IMR-90 (cell line): ENCODE results near the gene CCDC138. TPM values are rescaled to one million over a fixed set of nuclear protein-coding genes. Genes with fewer than 3 reads are reported as not detected.
A peak's percentile ranks its signal among the peaks of the same experiment; 100 is the strongest.

Experiments
- ATAC-seq: fragments of 200-7000 bp; cut with Tn5 transposase; 2 replicates; pipeline ENCODE4 v1.9.1; 2020; ENCODE audit warnings: low read depth, mild to moderate bottlenecking, moderate library complexity
- BruUV-seq: library from RNA; stranded (reverse); fragments of 400-500 nt; replicated peaks from 2 replicates; lab custom pipeline; 2021; lab: Mats Ljungman, UMichigan
- CTCF ChIA-PET: fragments of 300-600 bp; formaldehyde crosslinking; extraction: SDS; loops from one replicate; lab custom pipeline; 2021; ENCODE audit warnings: antibody characterized with exemption; lab: Yijun Ruan, JAX
- POLR2A ChIA-PET: fragments of 300-600 bp; sonication (Branson Sonifier 250); formaldehyde crosslinking; loops from one replicate; lab custom pipeline; 2022; ENCODE audit warnings: antibody characterized with exemption; ENCODE audit not compliant: unreplicated experiment; lab: Charles Lee
- DNase-seq: peaks from one replicate; pipeline ENCODE4 v3.0.0; 2013
- H2AFZ ChIP-seq: replicated peaks from 2 replicates; pipeline ENCODE3; 2013; ENCODE audit warnings: low read length, mild to moderate bottlenecking; ENCODE audit not compliant: poor library complexity
- H2AK5ac ChIP-seq: 2 replicates; pipeline ENCODE4 v1.6.1; 2013; ENCODE audit warnings: low read depth, low read length, inconsistent platforms
- H2AK9ac ChIP-seq: replicated peaks from 2 replicates; pipeline ENCODE3; 2013; ENCODE audit warnings: mild to moderate bottlenecking, low read depth, low read length, moderate library complexity; ENCODE audit not compliant: poor library complexity
- H2BK120ac ChIP-seq: 2 replicates; pipeline ENCODE4 v1.6.1; 2013; ENCODE audit warnings: low read depth, low read length, inconsistent platforms
- H2BK15ac ChIP-seq: 3 replicates; pipeline ENCODE4 v1.6.1; 2013; ENCODE audit warnings: low read depth, low read length, inconsistent platforms
- H2BK20ac ChIP-seq: 2 replicates; pipeline ENCODE4 v1.6.1; 2013; ENCODE audit warnings: low read depth, mild to moderate bottlenecking, inconsistent platforms, low read length, moderate library complexity
- H2BK5ac ChIP-seq: 2 replicates; pipeline ENCODE4 v1.6.1; 2013; ENCODE audit warnings: mild to moderate bottlenecking, low read depth, low read length, inconsistent platforms; ENCODE audit not compliant: poor library complexity, severe bottlenecking
- H3K14ac ChIP-seq: replicated peaks from 2 replicates; pipeline ENCODE4 v1.6.1; 2013; ENCODE audit warnings: low read depth, low read length, inconsistent platforms
- H3K18ac ChIP-seq: 2 replicates; pipeline ENCODE4 v1.6.1; 2013; ENCODE audit warnings: low read depth, low read length, control low read depth
- H3K23ac ChIP-seq: 2 replicates; pipeline ENCODE4 v1.6.1; 2013; ENCODE audit warnings: low read depth, low read length, inconsistent platforms
- H3K27ac ChIP-seq: 2 replicates; pipeline ENCODE4 v1.5.1; 2013; ENCODE audit warnings: mild to moderate bottlenecking, control low read depth, low read length; ENCODE audit not compliant: insufficient read depth
- H3K27me3 ChIP-seq: 2 replicates; pipeline ENCODE4 v1.6.1; 2013; ENCODE audit warnings: low read length; ENCODE audit not compliant: control insufficient read depth, insufficient read depth
- H3K36me3 ChIP-seq: 2 replicates; pipeline ENCODE4 v1.6.1; 2013; ENCODE audit warnings: low read length, mixed read lengths; ENCODE audit not compliant: control insufficient read depth, insufficient read depth
- H3K4ac ChIP-seq: 2 replicates; pipeline ENCODE4 v1.6.1; 2013; ENCODE audit warnings: low read depth, low read length, inconsistent platforms
- H3K4me1 ChIP-seq: 2 replicates; pipeline ENCODE4 v1.6.1; 2013; ENCODE audit warnings: low read length, mixed read lengths; ENCODE audit not compliant: control insufficient read depth, insufficient read depth
- H3K4me2 ChIP-seq: 2 replicates; pipeline ENCODE4 v1.6.1; 2013; ENCODE audit warnings: low read depth, mild to moderate bottlenecking, control low read depth, low read length, moderate library complexity
- H3K4me3 ChIP-seq: 2 replicates; pipeline ENCODE4 v1.5.1; 2013; ENCODE audit warnings: low read depth, mild to moderate bottlenecking, control low read depth, low read length, moderate library complexity; ENCODE audit not compliant: insufficient read depth
- H3K56ac ChIP-seq: 2 replicates; pipeline ENCODE4 v1.6.1; 2013; ENCODE audit warnings: low read length, inconsistent platforms; ENCODE audit not compliant: insufficient read depth; ENCODE audit errors: extremely low read depth
- H3K79me1 ChIP-seq, 2 experiments: 2 replicates each; pipeline ENCODE4 v1.6.1; 2013; ENCODE audit warnings: low read length in 2 of 2, inconsistent platforms in 1 of 2, low read depth in 1 of 2
- H3K9ac ChIP-seq: 2 replicates; pipeline ENCODE4 v1.6.1; 2013; ENCODE audit warnings: low read depth, low read length, control low read depth
- H3K9me1 ChIP-seq: 2 replicates; pipeline ENCODE4 v1.6.1; 2013; ENCODE audit warnings: low read length, inconsistent platforms; ENCODE audit not compliant: insufficient read depth
- H3K9me3 ChIP-seq: 2 replicates; pipeline ENCODE4 v1.6.1; 2013; ENCODE audit warnings: low read length; ENCODE audit not compliant: control insufficient read depth, insufficient read depth
- H4K20me1 ChIP-seq: 2 replicates; pipeline ENCODE4 v1.6.1; 2013; ENCODE audit warnings: low read length, inconsistent platforms; ENCODE audit not compliant: insufficient read depth
- H4K5ac ChIP-seq: 2 replicates; pipeline ENCODE4 v1.6.1; 2013; ENCODE audit warnings: mild to moderate bottlenecking, low read depth, low read length, control low read depth
- H4K8ac ChIP-seq, 2 experiments: 2 replicates each; pipeline ENCODE4 v1.6.1; 2013; ENCODE audit warnings: low read depth in 2 of 2, low read length in 2 of 2, control low read depth in 1 of 2, inconsistent platforms in 1 of 2
- H4K91ac ChIP-seq: 2 replicates; pipeline ENCODE4 v1.6.1; 2013; ENCODE audit warnings: low read depth, low read length, inconsistent platforms; ENCODE audit not compliant: insufficient read depth
- MAFK ChIP-seq: IDR thresholded peaks from 2 replicates; pipeline ENCODE4 v1.6.1; 2012; ENCODE audit warnings: low read depth, low read length, improper control_type of control experiment
- dilution Hi-C: fragments of 300-500 bp; cut with HindIII; formaldehyde crosslinking; loops from one replicate; pipeline ENCODE4 v1.14.3; 2018; ENCODE audit warnings: low sequenced_read_pairs; ENCODE audit not compliant: unreplicated experiment
- in situ Hi-C: fragments of 300-500 bp; cut with MboI; formaldehyde crosslinking; loops from 3 replicates; pipeline ENCODE4 v1.14.3; 2019; ENCODE audit warnings: low sequenced_read_pairs, inconsistent platforms, mixed read lengths
- intact Hi-C: fragments of 100-400 bp; cut with micrococcal nuclease; formaldehyde crosslinking; loops from 2 replicates; pipeline ENCODE4 v1.10.0; 2022
- polyA plus RNA-seq, 3 experiments: library from polyadenylated mRNA; depleted of rRNA; stranded (reverse); fragments of >200 nt; gene quantifications; 2 replicates each; pipeline ENCODE4 v1.2.3, GENCODE V29; 2012; ENCODE audit warnings: low replicate concordance in 1 of 3
- total RNA-seq: library from RNA; depleted of rRNA; stranded (reverse); fragments of >200 nt; gene quantifications from 2 replicates; pipeline ENCODE4 v1.2.3, GENCODE V29; 2012
- TF ChIP-seq, protein P1 (sequence below): fragments of 150-350 bp; IDR thresholded peaks from 2 replicates; pipeline ENCODE4 v1.6.1; 2017; ENCODE audit warnings: mild to moderate bottlenecking, antibody characterized with exemption, low read length, low read depth

CCDC138 gene
- total and polyA plus RNA-seq, 2 of the 4 experiments (the other 2 are of a cell fraction), result 1.5 to 2.9 TPM

GRCh38 chr2:108833219-108833618 lies 46.6 kb downstream of the CCDC138 start:
- ChIA-PET POLR2A (no interaction called here), CTCF (no interaction called here)

More at GRCh38 chr2:108833219-108833618, 46.6 kb downstream of the CCDC138 start:
- H2BK15ac ChIP-seq, result no peak overlapping the region
- no peaks in the 10 kb centered on the region for H3K9me3 ChIP-seq
- no peak overlapping the region for H3K9ac ChIP-seq
- no peak overlapping the region for H3K4me3 ChIP-seq
- H2AK9ac ChIP-seq, result no peak overlapping the region
- no peak overlapping the region for H4K91ac ChIP-seq
- H3K4me1 ChIP-seq, result no peaks in the 10 kb centered on the region
- ATAC-seq (peak; percentile 21; the same call in 1 of the 2 replicates), DNase-seq (peak; percentile 36)
- no peak overlapping the region for H3K56ac ChIP-seq
- BruUV-seq, result no TSS peak
- peaks cover 2% of the 10 kb centered on the region; the same call in 1 of the 2 replicates for H3K36me3 ChIP-seq
- no peak overlapping the region for H3K4me2 ChIP-seq
- H2AK5ac ChIP-seq, result no peak overlapping the region
- H4K8ac ChIP-seq, result no peak overlapping the region
- no peak overlapping the region for H3K18ac ChIP-seq
- intact Hi-C loops, result no loop called here
- H3K14ac ChIP-seq, result no peak overlapping the region
- H2AFZ ChIP-seq, result no peak overlapping the region
- no peak overlapping the region for H3K4ac ChIP-seq
- no peaks in the 10 kb centered on the region for H3K27me3 ChIP-seq
- H3K23ac ChIP-seq, result no peak overlapping the region
- dilution Hi-C loops, result no loop called here
- H2BK120ac ChIP-seq, result no peak overlapping the region
- no peak overlapping the region for H4K5ac ChIP-seq
- no peak overlapping the region for H2BK20ac ChIP-seq
- H3K9me1 ChIP-seq, result no peaks in the 10 kb centered on the region
- TF ChIP-seq, protein P1, sequence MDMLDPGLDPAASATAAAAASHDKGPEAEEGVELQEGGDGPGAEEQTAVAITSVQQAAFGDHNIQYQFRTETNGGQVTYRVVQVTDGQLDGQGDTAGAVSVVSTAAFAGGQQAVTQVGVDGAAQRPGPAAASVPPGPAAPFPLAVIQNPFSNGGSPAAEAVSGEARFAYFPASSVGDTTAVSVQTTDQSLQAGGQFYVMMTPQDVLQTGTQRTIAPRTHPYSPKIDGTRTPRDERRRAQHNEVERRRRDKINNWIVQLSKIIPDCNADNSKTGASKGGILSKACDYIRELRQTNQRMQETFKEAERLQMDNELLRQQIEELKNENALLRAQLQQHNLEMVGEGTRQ, result no peak
- no peak for TF ChIP-seq MAFK
- H3K27ac ChIP-seq, result no peak overlapping the region
- in situ Hi-C loops, result no loop called here
- no peaks in the 10 kb centered on the region for H3K79me1 ChIP-seq
- no peaks in the 10 kb centered on the region for H4K20me1 ChIP-seq
- H2BK5ac ChIP-seq, result no peak overlapping the region
